DOHH2 (cell line): ENCODE results near the gene NPLOC4.
"Not testable (repeated sequence)": the region's sequence is repeated elsewhere in the genome, so short reads cannot be mapped to it uniquely, and the experiment has no call there.

Source experiments
- H3F3A ChIP-seq: fragments of 200-600 bp; sonication (generic), shearing (Covaris generic); 2 replicates; pipeline ENCODE4 v1.6.0; 2016; ENCODE audit warnings: antibody characterized with exemption, mild to moderate bottlenecking; ENCODE audit not compliant: control insufficient read depth, insufficient read depth
- H3K27ac ChIP-seq: fragments of 200-600 bp; sonication (generic); 2 replicates; pipeline ENCODE4 v1.5.1; 2014; ENCODE audit warnings: low read depth, mild to moderate bottlenecking, low read length, moderate library complexity
- H3K27me3 ChIP-seq: fragments of 200-600 bp; sonication (generic); 2 replicates; pipeline ENCODE4 v1.6.1; 2014; ENCODE audit warnings: mild to moderate bottlenecking, low read length, mixed read lengths; ENCODE audit not compliant: control insufficient read depth
- H3K36me3 ChIP-seq: fragments of 200-600 bp; sonication (generic); 2 replicates; pipeline ENCODE4 v1.6.1; 2014; ENCODE audit warnings: mild to moderate bottlenecking, low read length, moderate library complexity, mixed read lengths; ENCODE audit not compliant: control insufficient read depth
- H3K4me1 ChIP-seq: fragments of 200-600 bp; sonication (generic); 2 replicates; pipeline ENCODE4 v1.6.1; 2014; ENCODE audit warnings: mild to moderate bottlenecking, low read length, mixed read lengths; ENCODE audit not compliant: control insufficient read depth
- H3K4me2 ChIP-seq: fragments of 200-600 bp; sonication (generic); 2 replicates; pipeline ENCODE4 v1.6.0; 2014; ENCODE audit warnings: mild to moderate bottlenecking, low read length, moderate library complexity
- H3K4me3 ChIP-seq: fragments of 200-600 bp; sonication (generic); 2 replicates; pipeline ENCODE4 v1.5.1; 2014; ENCODE audit warnings: mild to moderate bottlenecking, low read length, mixed read lengths
- H3K79me2 ChIP-seq: fragments of 200-600 bp; sonication (generic); 2 replicates; pipeline ENCODE4 v1.6.1; 2014; ENCODE audit warnings: mild to moderate bottlenecking, low read length, mixed read lengths; ENCODE audit not compliant: control insufficient read depth
- H3K9me2 ChIP-seq: fragments of 200-600 bp; sonication (generic); replicated peaks from 2 replicates; pipeline ENCODE4 v1.6.1; 2014; ENCODE audit warnings: mild to moderate bottlenecking, low read length, mixed read lengths; ENCODE audit not compliant: control insufficient read depth
- H3K9me3 ChIP-seq: fragments of 200-600 bp; sonication (generic); 2 replicates; pipeline ENCODE4 v1.6.1; 2014; ENCODE audit warnings: antibody characterized with exemption, low read length, mixed read lengths; ENCODE audit not compliant: control insufficient read depth, insufficient read depth
- H4K20me1 ChIP-seq: fragments of 200-600 bp; sonication (generic); 2 replicates; pipeline ENCODE4 v1.6.0; 2014; ENCODE audit warnings: low read depth, mild to moderate bottlenecking, antibody characterized with exemption, low read length, moderate library complexity; ENCODE audit not compliant: control insufficient read depth, insufficient read depth
- CTCF ChIP-seq: fragments of 200-600 bp; sonication (generic); IDR thresholded peaks from one replicate; pipeline ENCODE4 v1.5.1; 2014; ENCODE audit warnings: antibody characterized with exemption, mild to moderate bottlenecking, low read depth, low read length; ENCODE audit not compliant: poor library complexity, severe bottlenecking
- EZH2phosphoT487 ChIP-seq: fragments of 200-600 bp; sonication (generic); IDR thresholded peaks from 2 replicates; pipeline ENCODE4 v1.6.1; 2017; ENCODE audit warnings: borderline replicate concordance, mild to moderate bottlenecking, antibody characterized with exemption, low read length, moderate library complexity, mixed read lengths

NPLOC4 gene

GRCh38 chr17:81591971-81592370 lies 44.9 kb downstream of the NPLOC4 start:
- Histone ChIP-seq H3K27ac (no peak overlapping the region), H4K20me1 (peaks cover 3% of the 10 kb centered on the region; the same call in 1 of the 2 replicates), H3K27me3 (no peaks in the 10 kb centered on the region), H3K36me3 (peaks cover 80% of the 10 kb centered on the region), H3K79me2 (no peaks in the 10 kb centered on the region), H3K4me2 (no peak overlapping the region), H3K9me3 (no peaks in the 10 kb centered on the region), H3K9me2 (no peaks in the 10 kb centered on the region), H3F3A (no peaks in the 10 kb centered on the region; the same call in 1 of the 2 replicates), H3K4me1 (no peaks in the 10 kb centered on the region), H3K4me3 (no peak overlapping the region)
- TF ChIP-seq EZH2phosphoT487 (no peak), CTCF (no peak)

GRCh38 chr17:81590121-81590520 lies 46.8 kb downstream of the NPLOC4 start:
- Histone ChIP-seq H3K9me2 (no peaks in the 10 kb centered on the region), H3K27me3 (no peaks in the 10 kb centered on the region), H3K36me3 (peaks cover 83% of the 10 kb centered on the region), H3K4me3 (no peak overlapping the region), H3K27ac (no peak overlapping the region), H3K9me3 (no peaks in the 10 kb centered on the region), H3K79me2 (no peaks in the 10 kb centered on the region), H3F3A (no peaks in the 10 kb centered on the region), H4K20me1 (peaks cover 3% of the 10 kb centered on the region; the same call in 1 of the 2 replicates), H3K4me2 (no peak overlapping the region), H3K4me1 (no peaks in the 10 kb centered on the region)
- TF ChIP-seq EZH2phosphoT487, result no peak
- no peak for TF ChIP-seq CTCF

- Histone ChIP-seq H3K4me2 (no peak overlapping the region), H3K27me3 (no peaks in the 10 kb centered on the region), H3K79me2 (no peaks in the 10 kb centered on the region), H3K4me1 (no peaks in the 10 kb centered on the region), H3K36me3 (peaks cover 82% of the 10 kb centered on the region), H4K20me1 (peaks cover 3% of the 10 kb centered on the region; the same call in 1 of the 2 replicates), H3K9me2 (no peaks in the 10 kb centered on the region), H3F3A (no peaks in the 10 kb centered on the region), H3K4me3 (no peak overlapping the region), H3K27ac (no peak overlapping the region), H3K9me3 (no peaks in the 10 kb centered on the region)
- no peak for TF ChIP-seq EZH2phosphoT487
- TF ChIP-seq CTCF, result no peak
These were observed 47.3 kb downstream of the NPLOC4 start for GRCh38 chr17:81589612-81590011.

- Histone ChIP-seq H3K4me2 (no peak overlapping the region), H3K79me2 (peaks cover 3% of the 10 kb centered on the region; the same call in 1 of the 2 replicates), H3K9me3 (no peaks in the 10 kb centered on the region), H3K27ac (no peak overlapping the region), H3K36me3 (peaks cover 86% of the 10 kb centered on the region), H3K4me1 (no peaks in the 10 kb centered on the region), H4K20me1 (no peaks in the 10 kb centered on the region), H3K4me3 (no peak overlapping the region), H3F3A (no peaks in the 10 kb centered on the region), H3K27me3 (no peaks in the 10 kb centered on the region), H3K9me2 (no peaks in the 10 kb centered on the region)
- TF ChIP-seq EZH2phosphoT487 (no peak), CTCF (no peak)
These were observed 50.8 kb downstream of the NPLOC4 start for GRCh38 chr17:81586096-81586495.

- H4K20me1 ChIP-seq, H3K79me2 ChIP-seq, H3K4me3 ChIP-seq, H3F3A ChIP-seq, H3K9me3 ChIP-seq, H3K4me1 ChIP-seq, H3K27me3 ChIP-seq, H3K4me2 ChIP-seq, H3K9me2 ChIP-seq, H3K27ac ChIP-seq: not testable (repeated sequence)
- peaks cover 80% of the 10 kb centered on the region for H3K36me3 ChIP-seq
These were observed 52.1 kb downstream of the NPLOC4 start for GRCh38 chr17:81584771-81585170.
